Measurements from ENCODE around the gene DBNDD1.

Gene DBNDD1

GRCh38 chr16:90035902-90036301 lies 16.6 kb upstream of the DBNDD1 start:
- no peak for DNase-seq

- no peak for DNase-seq
These were observed 15.2 kb upstream of the DBNDD1 start for GRCh38 chr16:90034504-90034903.

- DNase-seq = no peak
These were observed 14.1 kb upstream of the DBNDD1 start for GRCh38 chr16:90033387-90033786.

GRCh38 chr16:90032674-90033331 lies 13.5 kb upstream of the DBNDD1 start:
- DNase-seq = no peak

GRCh38 chr16:90031931-90032673 lies 12.8 kb upstream of the DBNDD1 start:
- DNase-seq = peak; percentile 45 to 71 (median 52)

- no peak for DNase-seq
These were observed 12.1 kb upstream of the DBNDD1 start for GRCh38 chr16:90031186-90031930.

GRCh38 chr16:90028985-90029384 lies 9.7 kb upstream of the DBNDD1 start:
- no peak for DNase-seq

GRCh38 chr16:90027611-90028010 lies 8.4 kb upstream of the DBNDD1 start:
- DNase-seq = no peak

GRCh38 chr16:90026135-90026534 lies 6.9 kb upstream of the DBNDD1 start:
- DNase-seq = peak; percentile 33 to 42 (median 40)

- DNase-seq = peak in 1 of 4 experiments; percentile 19
These were observed 3.8 kb upstream of the DBNDD1 start for GRCh38 chr16:90023078-90023447.

- peak; percentile 91 to 98 (median 94) for DNase-seq
These were observed 3.2 kb upstream of the DBNDD1 start for GRCh38 chr16:90022209-90023077.

GRCh38 chr16:90020838-90021382 lies 1.7 kb upstream of the DBNDD1 start:
- DNase-seq = peak; percentile 52 to 76 (median 70)

GRCh38 chr16:90020260-90020837 lies 1.1 kb upstream of the DBNDD1 start:
- DNase-seq = no peak

GRCh38 chr16:90019543-90020259 lies 445 bp upstream of the DBNDD1 start:
- DNase-seq = peak in 1 of 4 experiments; percentile 29

GRCh38 chr16:90018297-90018651 lies 982 bp downstream of the DBNDD1 start:
- DNase-seq = no peak

- no peak for DNase-seq
These were observed 2.8 kb downstream of the DBNDD1 start for GRCh38 chr16:90016339-90016950.

- no peak for DNase-seq
These were observed 3.5 kb downstream of the DBNDD1 start for GRCh38 chr16:90015586-90016338.

GRCh38 chr16:90012991-90013745 lies 6.1 kb downstream of the DBNDD1 start:
- no peak for DNase-seq

GRCh38 chr16:90011908-90012501 lies 7.3 kb downstream of the DBNDD1 start:
- no peak for DNase-seq
